NOMO-1 treated with dmso at 0.1 percent for 144 hours (cell line): ENCODE data around the gene C5.

ENCODE experiments used
- DNase-seq: peaks from one replicate; lab custom pipeline; 2025; ENCODE audit not compliant: unreplicated experiment; lab: John Stamatoyannopoulos, UW

The C5 gene

GRCh38 chr9:120914396-120914795, 135.7 kb downstream of the C5 start:
- DNase-seq: no peak

- DNase-seq: no peak
Measured at GRCh38 chr9:120913647-120914264, 136.3 kb downstream of the C5 start.

- no peak for DNase-seq
Measured at GRCh38 chr9:120912958-120913646, 137.0 kb downstream of the C5 start.

- no peak for DNase-seq
Measured at GRCh38 chr9:120911295-120911837, 138.7 kb downstream of the C5 start.

GRCh38 chr9:120910643-120911042, 139.4 kb downstream of the C5 start:
- no peak for DNase-seq

- DNase-seq: no peak
Measured at GRCh38 chr9:120909904-120910303, 140.2 kb downstream of the C5 start.

GRCh38 chr9:120905315-120906164, 144.5 kb downstream of the C5 start:
- no peak for DNase-seq

- no peak for DNase-seq
Measured at GRCh38 chr9:120904978-120905301, 145.1 kb downstream of the C5 start.

GRCh38 chr9:120904061-120904977, 145.8 kb downstream of the C5 start:
- DNase-seq: no peak

GRCh38 chr9:120902569-120903535, 147.2 kb downstream of the C5 start:
- DNase-seq: no peak
